Activated T-helper 9 cell treated with anti-CD3 and anti-CD28 coated beads, Interleukin-2, amount 50 U/mL, for 16 hours (primary cell): ENCODE measurements around the gene MUC2.

Source experiments
- DNase-seq: peaks from one replicate; pipeline ENCODE4 v3.0.0-alpha.2; 2020; ENCODE audit warnings: low read depth

MUC2 gene

GRCh38 chr11:1074244-1075221 is at the start of gene MUC2:
TSS of gene MUC2 (plus strand) at chr11:1074874.
- DNase-seq, result no peak

GRCh38 chr11:1025410-1026162 is 49.1 kb upstream of the MUC2 start:
- DNase-seq, result no peak

GRCh38 chr11:1026163-1026450 is 48.6 kb upstream of the MUC2 start:
- no peak for DNase-seq

GRCh38 chr11:1026641-1027482 is 47.8 kb upstream of the MUC2 start:
- DNase-seq, result no peak

GRCh38 chr11:1027483-1028290 is 47.0 kb upstream of the MUC2 start:
- no peak for DNase-seq

GRCh38 chr11:1028291-1028540 is 46.5 kb upstream of the MUC2 start:
- DNase-seq, result no peak

GRCh38 chr11:1028616-1029015 is 46.1 kb upstream of the MUC2 start:
- DNase-seq, result no peak

- no peak for DNase-seq
Measured at GRCh38 chr11:1029051-1029450, 45.6 kb upstream of the MUC2 start.

- DNase-seq, result no peak
Measured at GRCh38 chr11:1029654-1030053, 45.0 kb upstream of the MUC2 start.

GRCh38 chr11:1030086-1030485 is 44.6 kb upstream of the MUC2 start:
- DNase-seq, result no peak

- DNase-seq, result no peak
Measured at GRCh38 chr11:1030556-1030955, 44.1 kb upstream of the MUC2 start.

- no peak for DNase-seq
Measured at GRCh38 chr11:1031121-1031899, 43.4 kb upstream of the MUC2 start.

GRCh38 chr11:1032310-1032891 is 42.3 kb upstream of the MUC2 start:
- DNase-seq, result no peak

GRCh38 chr11:1033016-1033798 is 41.5 kb upstream of the MUC2 start:
- DNase-seq, result no peak

- no peak for DNase-seq
Measured at GRCh38 chr11:1034001-1034400, 40.7 kb upstream of the MUC2 start.

GRCh38 chr11:1034456-1035295 is 40.0 kb upstream of the MUC2 start:
- DNase-seq, result no peak

- no peak for DNase-seq
Measured at GRCh38 chr11:1035577-1036283, 38.9 kb upstream of the MUC2 start.

- DNase-seq, result no peak
Measured at GRCh38 chr11:1036303-1036923, 38.3 kb upstream of the MUC2 start, which contains the start of gene MUC6. TSS of gene MUC6 (minus strand) at chr11:1036718. CDS start at chr11:1036655, 63 bp downstream.
